Right hindlimb (tissue), 1 donor: Measurements from ENCODE around the gene ALG1L2.
"Not testable (repeated sequence)": the region's sequence is repeated elsewhere in the genome, so short reads cannot be mapped to it uniquely, and the experiment has no call there.

Experiments
- DNase-seq: peaks from one replicate; pipeline ENCODE4 v3.0.0-alpha.2; 2018

The ALG1L2 gene

GRCh38 chr3:130081351-130081881 is at the start of gene ALG1L2:
Gene ALG1L2 (plus strand): TSS chr3:130081831. CDS start chr3:130082017, 186 bp downstream.
- DNase-seq, result peak; percentile 23

DNA sequence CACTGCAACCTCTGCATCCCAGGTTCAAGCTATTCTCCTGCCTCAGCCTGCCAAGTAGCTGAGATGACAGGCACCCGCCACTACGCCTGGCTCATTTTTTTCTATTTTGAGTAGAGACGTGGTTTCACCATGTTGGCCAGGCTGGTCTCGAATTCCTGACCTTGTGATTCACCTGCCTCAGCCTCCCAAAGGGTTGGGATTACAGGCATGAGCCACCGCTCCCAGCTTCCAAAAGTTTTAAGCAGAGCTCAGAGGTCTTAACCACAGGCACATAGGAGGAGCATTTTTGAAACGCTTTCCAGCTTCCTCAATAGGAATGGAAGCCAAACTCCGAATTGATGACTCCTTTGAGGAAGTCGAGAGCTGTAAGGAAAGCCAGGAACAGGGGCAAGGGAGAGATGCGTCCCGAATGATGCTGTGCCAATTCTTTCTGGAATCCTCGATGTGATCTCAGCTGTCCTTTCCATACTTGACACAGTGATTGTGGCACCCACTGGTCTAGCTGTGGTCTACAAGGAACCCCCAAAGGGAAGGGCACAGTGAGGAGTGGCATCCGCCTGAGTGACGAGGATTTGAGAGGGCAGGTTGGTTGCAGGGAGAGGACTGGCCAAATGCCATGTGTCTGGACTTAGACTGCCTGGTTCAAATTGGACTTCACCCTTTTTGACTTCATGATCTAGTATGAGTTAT is 44.4 kb upstream of the ALG1L2 start:
- DNase-seq, result not testable (repeated sequence)

GRCh38 chr3:130042736-130043135 is 38.9 kb upstream of the ALG1L2 start:
- peak; percentile 18 for DNase-seq

DNA sequence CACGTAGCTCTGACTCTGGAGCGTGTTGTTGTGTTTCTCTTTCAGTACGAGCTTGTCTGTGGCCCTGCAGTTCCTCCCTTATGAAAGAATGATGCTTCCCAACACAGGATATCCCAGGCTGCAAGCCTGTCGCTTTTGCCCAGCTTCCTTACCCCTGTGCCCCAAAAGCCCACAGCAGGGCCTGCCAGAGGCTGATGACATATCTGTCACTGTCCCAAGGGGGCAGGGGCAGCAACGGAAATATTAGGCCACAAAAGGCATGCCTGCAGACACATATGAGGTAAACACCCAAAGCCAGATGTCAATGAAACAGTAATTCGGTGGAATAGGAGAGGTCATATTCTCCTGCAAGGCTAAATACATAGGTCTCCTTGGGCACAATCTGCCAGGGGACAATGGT is 38.0 kb upstream of the ALG1L2 start:
- DNase-seq, result not testable (repeated sequence)

DNA sequence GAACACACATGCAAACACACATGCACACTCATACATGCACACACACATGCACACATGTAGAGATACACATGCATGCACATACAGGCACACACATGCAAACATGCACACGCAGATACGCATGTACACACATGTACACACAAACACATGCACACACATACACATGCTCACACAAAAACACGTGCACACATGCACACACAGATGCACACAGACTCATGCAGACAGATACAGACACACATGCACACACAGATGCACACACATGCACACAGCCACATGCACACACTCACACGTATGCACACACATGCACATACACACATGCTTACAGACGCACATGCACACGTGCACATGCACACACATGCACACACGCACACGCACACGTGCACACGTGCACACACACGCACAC is 37.3 kb upstream of the ALG1L2 start:
- DNase-seq, result no peak

GRCh38 chr3:130048726-130049125 is 32.9 kb upstream of the ALG1L2 start:
- no peak for DNase-seq

DNA sequence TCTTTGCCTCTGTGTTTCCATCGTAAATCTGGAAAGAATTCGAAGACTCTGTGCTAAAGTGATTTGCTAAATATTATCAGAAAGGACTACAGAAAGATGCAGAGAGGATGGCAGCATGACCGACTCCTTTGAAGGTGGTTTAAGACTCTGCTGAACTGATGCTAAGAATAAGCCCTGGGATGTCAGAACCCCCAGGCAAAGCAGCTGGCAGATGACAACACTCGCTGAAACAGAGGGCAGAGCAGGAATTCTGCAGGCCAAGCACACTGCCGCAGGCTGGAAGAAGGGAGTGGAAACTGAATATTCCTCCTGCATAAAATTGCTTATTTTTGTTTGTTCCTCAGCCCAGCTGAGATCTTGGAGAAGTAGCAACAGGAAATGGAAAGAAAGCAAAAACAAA is 29.3 kb upstream of the ALG1L2 start:
- DNase-seq, result peak; percentile 16

- DNase-seq, result not testable (repeated sequence)
These were observed 28.7 kb upstream of the ALG1L2 start for GRCh38 chr3:130052965-130053364.

DNA sequence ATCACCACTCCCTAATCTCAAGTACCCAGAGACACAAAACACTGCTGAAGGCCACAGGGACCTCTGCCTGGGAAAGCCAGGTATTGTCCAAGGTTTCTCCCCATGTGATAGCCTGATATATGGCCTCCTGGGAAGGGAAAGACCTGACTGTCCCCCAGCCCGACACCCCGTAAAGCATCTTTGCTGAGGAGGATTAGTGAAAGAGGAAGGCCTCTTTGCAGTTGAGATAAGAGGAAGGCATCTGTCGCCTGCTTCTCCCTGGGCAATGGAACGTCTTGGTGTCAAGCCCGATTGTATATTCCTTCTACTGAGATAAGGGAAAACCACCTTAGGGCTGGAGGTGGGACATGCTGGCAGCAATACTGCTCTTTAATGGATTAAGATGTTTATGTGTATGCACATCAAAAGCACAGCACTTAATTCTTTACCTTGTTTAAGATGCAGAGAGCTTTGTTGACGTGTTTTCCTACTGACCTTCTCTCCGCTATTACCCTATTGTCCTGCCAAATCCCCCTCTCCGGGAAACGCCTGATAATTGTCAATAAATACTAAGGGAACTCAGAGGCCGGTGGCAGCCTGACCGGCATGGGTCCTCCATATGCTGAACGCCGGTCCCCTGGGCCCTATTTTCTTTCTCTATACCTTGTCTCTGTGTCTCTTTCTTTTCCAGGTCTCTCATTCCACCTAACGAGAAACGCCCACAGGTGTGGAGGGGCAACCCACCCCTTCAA is 23.9 kb upstream of the ALG1L2 start:
- not testable (repeated sequence) for DNase-seq

DNA sequence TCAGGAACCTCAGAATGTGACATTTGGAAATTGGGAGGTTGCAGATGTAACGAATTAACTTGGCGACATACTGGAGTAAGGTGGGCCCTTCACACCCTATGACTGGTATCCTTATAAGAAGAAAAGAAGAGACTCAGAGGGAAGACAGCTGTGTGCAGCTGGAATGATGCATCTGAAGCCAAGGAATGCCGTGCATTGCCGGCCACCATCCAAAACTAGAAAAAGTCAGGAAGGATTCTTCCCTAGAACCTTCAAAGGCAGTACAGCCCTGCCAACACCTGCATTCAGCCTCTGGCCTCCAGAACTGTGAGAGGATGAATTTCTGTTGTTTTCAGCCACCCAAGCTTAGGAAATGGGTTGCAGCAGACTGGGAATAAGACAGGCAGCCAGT is 23.4 kb upstream of the ALG1L2 start:
- DNase-seq, result peak; percentile 16

DNA sequence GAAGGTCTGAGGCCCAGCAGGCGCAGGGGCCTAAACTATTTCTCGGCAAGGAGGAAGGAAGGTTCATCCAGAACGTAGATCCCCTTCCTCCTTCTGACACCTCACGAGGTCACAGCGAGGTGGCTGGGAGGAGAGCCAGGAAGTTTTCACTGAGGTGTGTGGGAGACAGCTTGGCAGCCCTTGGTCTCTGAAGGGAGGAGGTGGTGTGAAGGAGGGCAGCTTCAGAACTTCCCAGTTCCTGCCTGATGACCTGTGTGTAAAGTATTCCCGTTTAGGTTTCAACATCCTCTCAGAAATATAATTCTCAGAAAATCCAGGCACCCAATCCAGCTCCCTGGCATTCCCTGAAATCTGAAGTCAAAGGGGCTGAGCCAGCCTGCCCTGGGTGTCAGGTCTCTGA is 22.9 kb upstream of the ALG1L2 start:
- DNase-seq, result peak; percentile 18

DNA sequence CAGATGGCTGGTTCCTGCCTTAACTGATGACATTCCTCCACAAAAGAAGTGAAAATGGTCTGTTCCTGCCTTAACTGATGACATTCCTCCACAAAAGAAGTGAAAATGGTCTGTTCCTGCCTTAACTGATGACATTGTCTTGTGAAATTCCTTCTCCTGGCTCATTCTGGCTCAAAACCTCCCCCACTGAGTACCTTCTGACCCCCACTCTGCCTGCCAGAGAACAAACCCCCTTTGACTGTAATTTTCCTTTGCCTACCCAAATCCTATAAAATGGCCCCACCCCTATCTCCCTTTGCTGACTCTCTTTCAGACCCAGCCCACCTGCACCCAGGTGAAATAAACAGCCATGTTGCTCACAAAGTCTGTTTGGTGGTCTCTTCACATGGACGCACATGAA is 22.5 kb upstream of the ALG1L2 start:
- not testable (repeated sequence) for DNase-seq

DNA sequence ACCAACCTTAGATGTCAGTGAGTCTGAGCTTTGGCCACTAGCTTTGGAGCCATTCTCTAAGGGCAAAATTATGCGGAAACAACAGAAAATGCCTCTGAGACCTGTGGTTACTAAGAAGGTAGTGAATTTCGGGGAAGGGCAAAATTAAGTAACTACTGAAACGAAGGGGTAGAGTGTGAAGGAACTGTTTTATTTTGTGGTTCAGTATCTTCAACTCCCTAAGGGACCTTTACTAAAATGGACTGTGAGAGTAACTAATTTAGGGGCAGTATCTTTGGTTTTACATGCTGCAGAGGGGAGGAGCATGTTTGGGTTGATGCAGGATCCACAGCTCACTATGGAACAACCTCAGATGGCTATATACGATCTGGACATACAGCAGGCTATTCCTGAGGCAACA is 8.0 kb upstream of the ALG1L2 start:
- no peak for DNase-seq

DNA sequence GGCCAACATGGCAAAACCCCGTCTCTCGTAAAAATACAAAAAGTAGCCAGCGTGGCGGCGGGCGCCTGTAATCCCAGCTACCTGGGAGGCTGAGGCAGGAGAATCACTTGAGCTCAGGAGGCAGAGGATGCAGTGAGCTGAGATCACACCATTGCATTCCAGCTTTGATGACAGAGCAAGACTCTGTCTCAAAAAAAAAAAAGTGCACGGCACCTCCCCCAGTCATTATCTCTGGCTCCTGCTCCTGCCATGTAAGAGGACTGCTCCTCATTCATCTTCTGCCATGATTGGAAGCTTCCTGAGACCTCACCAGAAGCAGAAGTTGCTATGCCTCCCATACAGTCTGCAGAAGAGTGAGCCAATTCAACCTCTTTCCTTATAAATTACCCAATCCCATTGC is 4.0 kb upstream of the ALG1L2 start:
- no peak for DNase-seq

DNA sequence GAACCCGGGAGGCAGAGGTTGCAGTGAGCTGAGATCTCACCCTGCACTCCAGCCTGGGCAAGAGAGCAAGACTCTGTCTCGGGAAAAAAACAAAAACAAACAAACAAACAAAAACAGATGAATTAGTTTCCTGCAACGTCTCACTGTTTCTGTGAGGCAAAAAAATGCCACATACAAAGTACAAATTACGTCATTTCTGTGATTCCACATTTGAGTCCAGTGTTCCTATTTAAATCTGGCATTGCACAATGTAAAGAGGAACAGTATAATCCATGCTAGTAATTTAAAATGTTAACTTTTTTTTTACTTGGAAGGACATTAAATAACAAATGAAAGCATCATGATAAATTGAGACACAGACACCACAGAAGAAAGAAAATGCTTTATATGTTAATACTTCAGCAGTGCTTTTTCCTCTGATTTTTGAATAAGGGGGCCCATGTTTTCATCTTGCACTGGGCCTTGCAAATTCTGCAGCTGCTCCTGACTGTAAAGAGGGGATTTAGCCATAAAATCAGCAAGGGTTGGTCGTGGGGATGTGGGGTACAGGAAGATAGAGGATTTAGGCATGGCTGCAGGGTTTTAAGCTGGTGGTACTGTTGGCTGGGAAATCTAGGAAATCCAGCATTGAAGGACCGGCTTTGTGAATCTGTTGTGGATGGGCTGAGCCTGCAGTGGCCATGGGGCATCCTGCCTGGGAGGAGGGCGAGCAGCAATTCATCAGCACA is 1.9 kb downstream of the ALG1L2 start:
- peak; percentile 21 for DNase-seq

- DNase-seq, result no peak
These were observed 2.9 kb downstream of the ALG1L2 start for GRCh38 chr3:130084436-130084980.

DNA sequence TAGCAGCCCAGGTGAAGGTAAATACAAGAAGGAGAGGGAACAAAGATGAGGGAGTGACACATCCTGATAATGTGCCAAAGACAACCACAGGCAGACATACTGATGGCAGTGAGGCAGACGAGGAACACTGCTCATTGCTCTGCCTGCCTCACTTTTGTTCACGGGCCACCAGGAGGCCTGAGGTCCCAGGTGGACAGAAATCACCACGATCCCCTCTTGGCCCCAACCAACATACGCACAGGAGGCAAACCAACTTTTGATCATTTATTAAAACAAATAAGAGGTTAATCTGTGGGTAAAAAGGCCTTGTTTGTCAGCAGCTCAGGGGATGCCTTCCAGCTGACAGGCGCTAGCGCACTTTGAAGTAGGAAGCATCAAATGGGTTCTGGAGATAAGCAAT is 4.2 kb downstream of the ALG1L2 start:
- DNase-seq, result no peak

- not testable (repeated sequence) for DNase-seq
These were observed 5.0 kb downstream of the ALG1L2 start for GRCh38 chr3:130086628-130087027.

DNA sequence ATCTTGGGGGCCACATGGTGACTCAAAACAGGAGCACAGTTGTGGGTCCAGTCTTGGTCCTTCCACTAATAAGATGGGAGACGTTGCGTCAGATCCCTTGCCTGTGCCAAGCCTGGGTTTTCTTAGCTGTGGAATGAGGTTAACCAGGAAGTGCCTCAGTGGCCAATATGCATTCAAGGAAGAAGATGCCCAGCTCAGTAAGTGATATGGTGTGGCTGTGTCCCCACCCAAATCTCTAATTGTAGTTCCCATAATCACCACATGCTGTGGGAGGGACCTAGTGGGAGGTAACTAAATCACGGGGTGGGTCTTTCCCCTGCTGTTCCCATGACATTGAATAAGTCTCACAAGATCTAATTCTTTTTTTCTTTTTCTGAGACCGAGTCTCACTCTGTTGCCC is 6.4 kb downstream of the ALG1L2 start:
- DNase-seq, result no peak

- not testable (repeated sequence) for DNase-seq
These were observed 9.1 kb downstream of the ALG1L2 start for GRCh38 chr3:130090681-130091080.

GRCh38 chr3:130091958-130092357 is 10.3 kb downstream of the ALG1L2 start:
- DNase-seq, result no peak

DNA sequence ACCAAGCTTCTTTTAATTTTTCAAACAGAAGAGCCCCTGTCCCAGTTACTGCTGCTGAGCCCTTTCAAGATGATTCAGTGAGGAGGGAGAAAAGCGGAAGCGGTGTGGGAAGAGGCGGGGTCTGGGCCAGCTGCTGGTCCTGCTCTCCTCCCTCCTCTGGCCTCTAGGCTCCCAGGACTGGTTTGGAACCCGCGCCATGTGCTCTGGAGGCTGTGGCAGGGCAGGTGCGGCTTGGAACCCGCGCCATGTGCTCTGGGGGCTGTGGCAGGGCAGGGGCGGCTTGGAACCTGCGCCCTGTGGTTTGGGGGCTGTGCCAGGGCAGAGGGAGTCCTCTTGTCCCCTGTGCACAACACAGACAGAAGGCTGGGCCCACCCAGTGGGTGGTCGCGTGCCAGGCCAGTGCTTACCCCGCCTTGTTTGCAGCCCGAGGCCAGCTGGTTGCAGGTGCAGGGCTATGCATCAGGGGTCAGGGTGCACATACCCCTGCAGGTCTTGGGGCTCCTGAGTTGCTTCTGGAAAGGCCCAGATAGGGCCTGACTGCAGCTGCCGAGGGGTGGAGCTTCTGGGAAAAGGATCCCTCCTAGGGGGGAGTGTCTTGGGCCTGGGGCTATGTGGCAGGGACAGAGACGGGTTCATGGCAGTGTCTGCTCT is 12.2 kb downstream of the ALG1L2 start:
- peak; percentile 52 for DNase-seq

DNA sequence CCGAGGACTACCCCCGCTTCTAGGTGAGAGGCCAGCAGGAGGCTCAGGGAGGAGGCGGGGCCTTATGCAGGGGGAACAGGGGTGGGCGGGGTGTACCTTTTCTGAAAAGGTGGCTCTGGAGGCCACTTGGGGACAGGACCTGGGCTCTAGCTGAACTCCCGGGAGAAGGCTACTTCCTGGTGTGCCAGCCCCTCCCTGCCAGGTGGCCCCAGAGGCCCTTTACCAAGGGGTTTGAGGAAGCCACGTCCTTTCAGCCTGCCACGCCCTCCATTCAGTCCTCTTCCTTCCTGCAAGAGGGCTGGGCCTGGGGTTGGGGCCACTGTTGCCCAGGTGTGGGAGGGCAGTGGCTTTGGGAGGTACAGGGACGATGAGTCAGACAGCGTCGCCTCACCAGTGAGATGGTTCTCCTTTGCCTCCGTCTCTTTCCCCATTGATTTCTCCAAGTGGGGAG is 12.9 kb downstream of the ALG1L2 start:
- not testable (repeated sequence) for DNase-seq
